Type B pancreatic cell (in vitro differentiated cells): ENCODE data around the gene MYOT. TPM values are rescaled to one million over a fixed set of nuclear protein-coding genes. Genes with fewer than 3 reads are reported as not detected.
"Not testable (repeated sequence)": the region's sequence is repeated elsewhere in the genome, so short reads cannot be mapped to it uniquely, and the experiment has no call there.

Experiments used
- DNase-seq: peaks from one replicate; pipeline ENCODE4 v3.0.0; 2021; ENCODE audit warnings: mixed read lengths; ENCODE audit not compliant: unreplicated experiment; ENCODE audit errors: extremely low spot score
- H3K27ac Mint-ChIP-seq: 2 replicates; pipeline ENCODE4 v1.8.0; 2021; ENCODE audit warnings: mild to moderate bottlenecking, mixed read lengths
- H3K27me3 Mint-ChIP-seq: 2 replicates; pipeline ENCODE4 v1.8.0; 2021; ENCODE audit warnings: mixed read lengths
- H3K36me3 Mint-ChIP-seq: 2 replicates; pipeline ENCODE4 v1.8.0; 2021; ENCODE audit warnings: mixed read lengths
- H3K4me1 Mint-ChIP-seq: one replicate; pipeline ENCODE4 v1.8.0; 2021; ENCODE audit warnings: mixed read lengths; ENCODE audit not compliant: unreplicated experiment
- H3K4me3 Mint-ChIP-seq: 2 replicates; pipeline ENCODE4 v1.8.0; 2021; ENCODE audit warnings: mild to moderate bottlenecking, mixed read lengths
- H3K9me3 Mint-ChIP-seq: 2 replicates; pipeline ENCODE4 v1.8.0; 2021; ENCODE audit warnings: mixed read lengths
- total RNA-seq: library from RNA; stranded (reverse); gene quantifications from 2 replicates; pipeline ENCODE4 v1.2.1, GENCODE V29; 2021; ENCODE audit warnings: low replicate concordance
- TF ChIP-seq, protein P1 (sequence below): fragments of 200-600 bp; sonication (generic); conservative IDR thresholded peaks from 2 replicates; pipeline ENCODE4 v1.5.0; 2021; ENCODE audit warnings: antibody characterized with exemption, mild to moderate bottlenecking

The MYOT gene
- total RNA-seq, 1 donor from 2014 or later, result 0.56 TPM

DNA sequence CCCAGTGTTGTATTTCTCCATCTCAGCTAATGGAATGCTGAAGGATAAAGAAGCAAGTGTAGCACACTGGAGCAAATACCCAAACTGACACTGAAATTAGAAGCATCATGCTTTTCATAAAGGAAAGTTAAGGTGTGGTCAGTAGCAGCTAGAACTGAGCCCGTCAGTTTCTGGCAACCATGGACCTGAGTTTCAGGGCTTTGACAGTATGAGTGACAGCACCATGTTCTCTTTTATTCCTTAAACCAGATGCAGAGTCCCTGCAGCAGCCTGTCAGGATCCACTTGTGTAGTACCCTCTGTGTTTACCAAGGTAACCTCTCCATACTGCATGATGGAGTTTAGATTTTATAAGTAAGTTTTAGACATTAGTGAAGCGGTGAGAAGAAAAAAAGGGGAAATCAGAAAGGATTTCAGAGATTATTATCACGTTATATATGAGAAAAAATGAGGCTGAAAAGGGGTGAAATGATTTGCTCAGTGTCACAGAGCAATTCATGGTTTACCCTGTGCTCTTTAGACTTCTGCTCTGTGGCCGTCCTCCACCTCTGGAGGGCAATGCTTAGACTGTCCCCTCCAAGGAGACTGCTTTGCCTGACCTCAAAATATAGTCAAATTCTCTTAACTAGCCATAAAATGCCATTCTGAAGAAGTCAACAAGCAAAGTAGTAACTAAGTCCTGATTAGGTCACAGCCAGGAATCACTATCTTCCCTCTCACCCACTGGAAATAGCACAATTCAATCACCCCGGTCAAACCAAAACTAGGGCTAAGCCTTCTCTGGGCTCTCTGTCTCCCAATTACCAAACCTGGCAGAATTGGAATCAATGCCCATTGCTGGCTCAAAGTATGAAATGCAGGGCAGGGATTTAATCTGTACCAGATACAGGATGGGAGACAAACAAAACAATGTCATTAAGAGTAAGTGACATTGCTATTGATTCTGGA, 10.5 kb upstream of the MYOT start:
- no peaks in the 10 kb centered on the region for H3K9me3 Mint-ChIP-seq
- no peak for DNase-seq
- H3K27me3 Mint-ChIP-seq, result no peaks in the 10 kb centered on the region
- no peaks in the 10 kb centered on the region for H3K4me1 Mint-ChIP-seq
- no peak overlapping the region for H3K4me3 Mint-ChIP-seq
- TF ChIP-seq, protein P1, sequence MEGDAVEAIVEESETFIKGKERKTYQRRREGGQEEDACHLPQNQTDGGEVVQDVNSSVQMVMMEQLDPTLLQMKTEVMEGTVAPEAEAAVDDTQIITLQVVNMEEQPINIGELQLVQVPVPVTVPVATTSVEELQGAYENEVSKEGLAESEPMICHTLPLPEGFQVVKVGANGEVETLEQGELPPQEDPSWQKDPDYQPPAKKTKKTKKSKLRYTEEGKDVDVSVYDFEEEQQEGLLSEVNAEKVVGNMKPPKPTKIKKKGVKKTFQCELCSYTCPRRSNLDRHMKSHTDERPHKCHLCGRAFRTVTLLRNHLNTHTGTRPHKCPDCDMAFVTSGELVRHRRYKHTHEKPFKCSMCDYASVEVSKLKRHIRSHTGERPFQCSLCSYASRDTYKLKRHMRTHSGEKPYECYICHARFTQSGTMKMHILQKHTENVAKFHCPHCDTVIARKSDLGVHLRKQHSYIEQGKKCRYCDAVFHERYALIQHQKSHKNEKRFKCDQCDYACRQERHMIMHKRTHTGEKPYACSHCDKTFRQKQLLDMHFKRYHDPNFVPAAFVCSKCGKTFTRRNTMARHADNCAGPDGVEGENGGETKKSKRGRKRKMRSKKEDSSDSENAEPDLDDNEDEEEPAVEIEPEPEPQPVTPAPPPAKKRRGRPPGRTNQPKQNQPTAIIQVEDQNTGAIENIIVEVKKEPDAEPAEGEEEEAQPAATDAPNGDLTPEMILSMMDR, result no peak
- H3K36me3 Mint-ChIP-seq, result no peaks in the 10 kb centered on the region
- H3K27ac Mint-ChIP-seq, result no peak overlapping the region

GRCh38 chr5:137858223-137858916, 9.3 kb upstream of the MYOT start:
- Mint-ChIP-seq H3K4me3 (no peak overlapping the region), H3K27me3 (no peaks in the 10 kb centered on the region), H3K27ac (no peak overlapping the region), H3K9me3 (no peaks in the 10 kb centered on the region), H3K36me3 (no peaks in the 10 kb centered on the region), H3K4me1 (no peaks in the 10 kb centered on the region)
- no peak for DNase-seq
- TF ChIP-seq, protein P1, result no peak

GRCh38 chr5:137858954-137859353, 8.7 kb upstream of the MYOT start:
- TF ChIP-seq, protein P1, result no peak
- Mint-ChIP-seq H3K4me1 (no peaks in the 10 kb centered on the region), H3K27me3 (no peaks in the 10 kb centered on the region), H3K27ac (no peak overlapping the region), H3K4me3 (no peak overlapping the region), H3K9me3 (no peaks in the 10 kb centered on the region), H3K36me3 (no peaks in the 10 kb centered on the region)
- no peak for DNase-seq

DNA sequence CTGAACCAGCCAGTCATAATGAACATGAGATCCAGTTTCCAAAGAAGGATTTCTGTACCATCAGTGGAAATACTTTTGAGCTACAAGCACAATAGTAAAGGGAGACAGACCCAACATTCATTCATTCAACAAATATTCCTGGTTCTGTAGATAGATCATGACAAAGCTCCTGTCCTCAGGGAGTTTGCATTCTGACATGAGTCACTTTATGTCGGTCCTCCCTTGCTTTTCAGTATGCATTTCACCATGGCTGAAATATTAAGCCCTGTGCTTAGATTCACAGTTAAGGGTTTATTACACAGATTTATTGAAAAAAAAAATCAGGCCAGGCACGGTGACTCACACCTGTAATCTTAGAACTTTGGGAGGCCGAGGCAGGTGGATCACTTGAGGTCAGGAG, 5.4 kb upstream of the MYOT start:
- Mint-ChIP-seq H3K4me3 (no peak overlapping the region), H3K4me1 (no peaks in the 10 kb centered on the region), H3K36me3 (no peaks in the 10 kb centered on the region), H3K27me3 (peaks cover 6% of the 10 kb centered on the region), H3K9me3 (no peaks in the 10 kb centered on the region), H3K27ac (no peak overlapping the region)
- TF ChIP-seq, protein P1, result no peak
- DNase-seq, result no peak

- H3K4me1 Mint-ChIP-seq, H3K27ac Mint-ChIP-seq, H3K36me3 Mint-ChIP-seq, H3K27me3 Mint-ChIP-seq, DNase-seq, H3K9me3 Mint-ChIP-seq, H3K4me3 Mint-ChIP-seq: not testable (repeated sequence)
These were observed 4.0 kb upstream of the MYOT start for GRCh38 chr5:137863653-137864052.
